Testis (tissue), 2 donors: ENCODE data around the gene MTX3.

ENCODE experiments used
- POLR2A ChIP-seq: fragments of 450-650 bp; IDR thresholded peaks from one replicate; pipeline ENCODE4 v1.6.1; 2017; ENCODE audit warnings: antibody characterized with exemption, mild to moderate bottlenecking, moderate library complexity
- TF ChIP-seq, protein P1 (sequence below), 3 experiments: fragments of 450-650 bp in 2 of 3; fragments of 200-600 bp in 1 of 3; sonication (generic) in 1 of 3; IDR thresholded peaks; one replicate each; pipeline ENCODE4 v1.5.1; 2016 to 2019; ENCODE audit warnings: antibody characterized with exemption in 3 of 3, mild to moderate bottlenecking in 2 of 3, moderate library complexity in 1 of 3

DNA sequence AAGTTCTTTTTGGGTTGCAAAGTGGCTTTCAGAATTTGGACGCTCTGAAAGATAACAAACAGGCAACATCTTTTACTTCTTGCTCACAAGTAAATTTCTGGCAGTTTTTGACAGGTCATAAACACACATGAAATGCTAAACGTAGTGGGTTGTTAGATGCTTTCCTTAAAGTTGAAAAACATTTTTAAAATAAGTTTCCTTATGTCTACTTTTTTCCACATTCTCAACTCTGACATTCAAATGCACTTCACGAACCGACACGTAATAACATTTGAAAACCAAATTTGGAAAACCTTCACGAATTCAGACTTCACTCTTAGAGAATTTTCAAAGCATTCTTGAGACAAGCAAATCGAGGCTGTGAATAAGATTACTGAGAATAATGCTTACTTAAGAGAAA, 26.9 kb downstream of the MTX3 start:
- TF ChIP-seq POLR2A, result no peak
- TF ChIP-seq, protein P1, sequence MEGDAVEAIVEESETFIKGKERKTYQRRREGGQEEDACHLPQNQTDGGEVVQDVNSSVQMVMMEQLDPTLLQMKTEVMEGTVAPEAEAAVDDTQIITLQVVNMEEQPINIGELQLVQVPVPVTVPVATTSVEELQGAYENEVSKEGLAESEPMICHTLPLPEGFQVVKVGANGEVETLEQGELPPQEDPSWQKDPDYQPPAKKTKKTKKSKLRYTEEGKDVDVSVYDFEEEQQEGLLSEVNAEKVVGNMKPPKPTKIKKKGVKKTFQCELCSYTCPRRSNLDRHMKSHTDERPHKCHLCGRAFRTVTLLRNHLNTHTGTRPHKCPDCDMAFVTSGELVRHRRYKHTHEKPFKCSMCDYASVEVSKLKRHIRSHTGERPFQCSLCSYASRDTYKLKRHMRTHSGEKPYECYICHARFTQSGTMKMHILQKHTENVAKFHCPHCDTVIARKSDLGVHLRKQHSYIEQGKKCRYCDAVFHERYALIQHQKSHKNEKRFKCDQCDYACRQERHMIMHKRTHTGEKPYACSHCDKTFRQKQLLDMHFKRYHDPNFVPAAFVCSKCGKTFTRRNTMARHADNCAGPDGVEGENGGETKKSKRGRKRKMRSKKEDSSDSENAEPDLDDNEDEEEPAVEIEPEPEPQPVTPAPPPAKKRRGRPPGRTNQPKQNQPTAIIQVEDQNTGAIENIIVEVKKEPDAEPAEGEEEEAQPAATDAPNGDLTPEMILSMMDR (IDR thresholded peaks at IDR 0.05), result no peak
